CD4-positive, alpha-beta T cell treated with Interleukin-12 subunit alpha and Interleukin-12 subunit beta, for 1 hour (primary cell): ENCODE results near the gene PHF21B.

ENCODE experiments used
- DNase-seq: peaks from one replicate; pipeline ENCODE4 v3.0.0-alpha.2; 2020

The PHF21B gene

DNA sequence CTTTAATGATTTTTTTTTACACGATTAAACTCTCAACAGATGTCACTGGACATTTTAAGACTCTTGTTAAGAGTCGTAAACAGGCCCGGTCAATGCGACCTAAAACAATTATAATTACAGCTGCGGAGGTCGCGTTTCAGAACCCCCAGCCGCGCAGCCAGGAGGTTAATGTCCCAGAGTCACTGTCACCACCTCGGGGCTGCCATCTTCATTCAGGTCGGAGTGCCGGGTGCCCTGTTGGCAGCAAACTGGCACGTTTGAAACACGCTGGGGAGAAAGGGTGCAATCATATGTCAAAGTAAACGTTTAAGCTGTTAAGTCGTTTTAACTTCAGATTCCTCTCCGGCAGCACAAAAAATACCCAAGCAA lies 711 bp upstream of the PHF21B start:
- DNase-seq = no peak

DNA sequence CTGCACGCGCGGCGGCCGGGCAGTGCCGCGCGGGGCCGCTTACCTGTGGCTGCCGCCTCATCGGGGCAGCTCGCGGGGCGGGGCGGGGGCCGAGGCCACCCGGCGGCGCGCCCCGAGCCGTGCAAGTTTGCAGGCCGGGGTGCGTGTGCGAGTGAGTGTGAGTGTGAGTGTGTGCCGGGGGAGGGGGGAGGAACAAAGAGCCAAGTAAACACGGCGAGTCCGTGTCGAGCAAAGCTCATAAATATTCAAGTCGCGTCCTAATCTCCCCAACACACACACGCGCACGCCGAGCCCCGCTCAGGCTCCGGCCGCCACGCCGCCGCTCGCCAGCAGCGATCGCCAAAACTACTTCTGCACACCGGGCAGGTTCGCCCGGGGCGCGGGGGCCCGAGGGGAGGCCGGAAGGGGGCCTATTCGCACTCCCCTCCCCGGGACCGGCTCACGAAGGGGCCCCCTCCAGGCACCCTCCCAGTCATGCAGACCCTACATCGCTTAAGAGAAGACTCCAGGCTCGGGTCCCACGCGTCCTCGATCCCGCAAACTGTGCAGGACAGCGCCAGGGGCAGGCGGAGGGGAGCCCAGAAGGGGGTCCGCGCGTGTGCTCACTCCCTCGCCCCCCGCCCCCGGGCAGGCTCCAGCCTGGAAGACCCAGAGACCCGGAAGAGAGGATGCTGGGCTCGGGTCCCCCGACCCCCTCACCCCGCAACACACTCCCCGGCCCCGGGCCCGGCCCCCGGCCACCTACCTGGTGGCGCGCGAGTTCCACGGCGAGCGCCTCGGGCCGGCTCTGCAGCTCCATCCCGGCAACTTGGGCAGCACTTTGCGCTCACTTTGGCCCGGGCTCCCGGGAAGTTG lies 827 bp downstream of the PHF21B start:
- no peak for DNase-seq

DNA sequence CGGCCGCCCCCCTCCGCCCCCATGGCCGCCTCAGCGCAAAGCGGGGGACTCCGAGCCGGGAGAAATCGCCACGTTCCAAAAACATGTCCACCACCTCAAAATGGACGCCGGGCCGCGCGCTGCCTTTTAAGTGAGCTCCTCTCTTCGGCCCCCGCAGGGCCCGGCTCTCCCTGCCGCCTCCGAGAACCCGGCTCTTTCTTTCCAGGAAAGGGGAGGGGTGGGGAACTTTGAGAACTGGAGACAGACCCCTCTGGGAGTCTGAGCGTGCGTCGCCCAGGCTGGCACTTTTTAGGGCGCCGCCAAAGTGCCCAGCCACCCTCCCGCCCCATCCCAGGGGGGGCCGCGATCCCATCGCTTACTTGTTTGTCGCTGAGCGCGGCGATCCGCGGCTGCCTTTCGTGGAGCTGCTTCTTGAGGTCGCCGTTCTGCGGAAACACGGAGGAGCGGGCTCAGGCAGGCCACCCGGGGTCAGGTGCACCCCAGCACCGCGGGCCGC lies 1.6 kb downstream of the PHF21B start:
- DNase-seq = no peak

DNA sequence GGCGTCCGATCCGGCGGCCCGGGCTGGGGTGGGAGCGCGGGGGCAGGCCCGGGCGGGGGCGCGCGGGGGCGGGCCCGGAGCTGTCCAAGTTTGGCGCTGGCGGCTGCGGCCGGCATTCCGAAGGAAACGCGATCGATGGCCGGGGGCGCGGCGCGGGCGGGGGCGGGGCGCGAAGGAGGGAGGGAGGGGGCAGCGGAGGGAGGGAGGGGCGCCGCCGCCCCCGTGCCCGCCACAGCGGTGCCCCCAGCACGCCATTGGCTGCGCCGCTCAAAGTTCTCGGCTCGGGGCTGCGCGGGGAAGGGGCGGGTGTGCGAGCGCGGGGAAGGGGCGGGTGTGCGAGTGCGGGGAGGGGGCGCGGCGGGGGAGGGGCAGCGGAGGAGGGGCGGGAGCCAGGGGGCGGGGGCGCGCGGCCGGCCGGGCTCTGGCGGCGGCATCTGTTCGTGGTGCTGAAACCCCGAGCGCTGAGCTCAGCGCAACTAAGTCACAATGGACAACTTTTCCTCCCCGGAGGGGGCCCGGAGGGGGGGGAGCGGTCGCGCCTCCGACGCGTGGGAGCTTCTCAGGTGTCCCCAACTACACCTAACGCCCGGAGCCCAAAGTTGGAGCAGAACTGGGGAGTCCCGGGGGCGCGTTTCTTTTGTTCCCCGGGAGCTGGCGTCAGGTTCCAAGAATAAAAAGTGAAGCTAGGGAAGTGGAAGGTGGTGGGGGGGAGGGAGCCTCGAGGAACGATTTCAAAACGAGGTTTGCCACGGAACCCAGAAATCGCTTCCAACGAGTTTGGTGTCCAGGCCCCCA lies 2.2 kb downstream of the PHF21B start:
- no peak for DNase-seq

DNA sequence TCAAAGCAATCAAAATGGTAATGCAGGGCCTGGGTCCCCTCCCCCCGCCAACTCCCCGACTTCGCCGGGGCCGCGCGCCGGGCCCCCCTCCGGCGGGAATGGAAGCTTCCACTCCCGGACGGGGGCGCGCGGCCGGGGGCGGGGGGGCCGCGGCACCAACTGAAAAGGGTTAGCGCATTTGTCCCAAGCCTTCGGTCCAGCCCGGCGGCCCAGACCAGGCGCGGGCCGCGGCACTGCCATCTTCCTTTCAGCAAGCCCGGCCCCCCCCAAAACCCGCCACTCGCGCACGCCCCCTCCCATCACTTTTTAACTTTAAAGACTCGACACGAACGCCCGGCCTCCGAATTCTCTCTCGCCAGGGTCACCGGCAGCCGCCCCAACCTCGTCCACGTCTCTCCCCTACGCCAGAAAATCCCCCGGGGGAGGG lies 2.8 kb downstream of the PHF21B start:
- DNase-seq = no peak

DNA sequence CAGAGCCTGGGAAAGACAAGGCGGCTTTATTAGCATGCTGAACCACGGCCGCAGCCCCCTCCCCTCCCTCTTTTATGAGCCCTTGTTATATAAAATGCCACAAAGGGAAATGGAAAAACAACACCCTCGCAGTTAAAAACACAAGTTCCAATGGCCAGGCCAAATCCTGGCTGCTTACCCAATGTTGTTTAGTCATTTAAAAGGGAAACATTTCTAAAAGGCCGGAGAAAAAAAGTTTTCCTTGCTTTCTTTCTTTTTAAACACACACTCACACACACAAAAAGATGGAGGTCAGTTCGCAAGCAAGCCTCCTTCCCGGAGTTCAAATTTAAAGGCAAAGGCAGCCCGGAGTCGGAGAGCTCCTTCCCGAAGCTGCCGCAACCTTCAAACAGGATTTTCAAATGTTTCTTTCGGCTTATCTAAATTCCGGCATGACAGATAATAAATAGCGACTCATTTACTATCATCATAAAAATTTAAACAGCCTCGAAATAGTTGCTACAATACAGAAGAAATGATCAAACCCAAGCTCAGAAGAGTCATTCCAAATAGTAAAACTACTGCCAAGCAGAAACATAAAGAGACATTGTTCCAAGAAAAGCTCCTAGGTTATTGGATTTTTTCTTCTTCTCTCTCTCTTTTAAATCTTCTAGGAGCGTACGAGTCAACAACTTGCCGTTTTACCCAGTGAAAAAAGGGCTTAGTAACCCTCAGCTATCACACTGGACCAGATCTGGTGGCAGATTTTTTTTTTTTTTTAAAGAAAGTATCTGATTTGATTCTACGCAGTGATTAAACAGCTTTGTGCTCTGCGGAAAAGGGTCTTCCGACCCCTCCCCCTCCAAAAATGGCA lies 3.5 kb downstream of the PHF21B start:
- no peak for DNase-seq

DNA sequence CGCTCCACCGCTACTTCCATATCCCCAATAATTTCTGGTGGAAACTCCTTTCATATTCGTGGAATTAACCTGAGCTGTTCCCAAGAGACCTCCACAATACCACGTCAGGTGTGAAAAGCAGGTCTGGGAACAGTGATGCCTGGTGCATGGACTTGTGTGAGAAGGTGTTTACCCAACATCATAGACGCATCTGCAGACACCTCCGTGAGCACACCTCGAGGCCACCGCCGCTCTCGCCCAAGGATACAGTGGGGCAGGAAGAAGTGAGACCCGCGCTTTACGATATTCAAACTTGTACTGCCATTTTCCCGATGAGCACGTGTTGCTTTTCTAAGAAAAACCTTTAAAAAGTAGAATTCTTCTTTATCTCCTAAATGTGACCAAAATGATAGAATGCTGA lies 8.2 kb downstream of the PHF21B start:
- no peak for DNase-seq

DNA sequence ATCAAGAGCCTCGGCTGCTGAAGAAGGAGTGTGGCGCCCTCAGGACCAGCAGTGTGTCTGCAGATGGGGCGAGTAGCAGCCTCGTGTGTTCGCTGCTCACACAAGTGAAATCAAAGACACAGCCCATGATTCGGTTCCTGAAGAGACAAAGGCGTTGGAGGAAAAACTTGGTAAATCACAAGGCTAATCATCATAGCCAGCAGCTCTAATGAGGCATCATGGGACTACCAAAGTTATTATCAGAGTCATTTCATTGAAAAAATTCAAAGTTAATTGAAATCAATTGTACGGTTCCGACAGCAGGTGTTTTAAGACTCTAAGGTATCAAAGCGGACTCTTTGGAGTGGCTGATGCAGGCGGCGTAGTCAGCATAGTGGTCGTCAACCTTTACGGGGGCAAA lies 9.5 kb downstream of the PHF21B start:
- DNase-seq = no peak

DNA sequence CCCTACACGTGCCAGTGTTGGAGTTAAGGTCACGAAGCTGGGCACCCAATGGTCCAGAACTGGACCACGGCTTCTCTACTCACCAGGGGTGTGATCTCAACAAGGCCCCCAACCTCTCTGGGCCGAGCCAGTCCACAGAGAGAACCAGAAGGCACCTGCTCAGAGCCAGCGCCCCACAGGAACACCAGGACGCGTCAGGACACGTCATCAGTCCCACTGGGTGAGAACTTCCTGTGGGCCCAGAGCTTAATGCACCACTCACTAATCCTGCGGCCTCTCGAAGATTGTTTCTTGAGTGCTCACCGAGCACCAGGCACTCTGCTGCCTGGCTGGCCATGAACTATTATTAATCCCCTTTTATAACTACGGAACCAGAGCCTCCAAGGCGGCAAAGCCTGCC lies 10.1 kb downstream of the PHF21B start:
- no peak for DNase-seq

DNA sequence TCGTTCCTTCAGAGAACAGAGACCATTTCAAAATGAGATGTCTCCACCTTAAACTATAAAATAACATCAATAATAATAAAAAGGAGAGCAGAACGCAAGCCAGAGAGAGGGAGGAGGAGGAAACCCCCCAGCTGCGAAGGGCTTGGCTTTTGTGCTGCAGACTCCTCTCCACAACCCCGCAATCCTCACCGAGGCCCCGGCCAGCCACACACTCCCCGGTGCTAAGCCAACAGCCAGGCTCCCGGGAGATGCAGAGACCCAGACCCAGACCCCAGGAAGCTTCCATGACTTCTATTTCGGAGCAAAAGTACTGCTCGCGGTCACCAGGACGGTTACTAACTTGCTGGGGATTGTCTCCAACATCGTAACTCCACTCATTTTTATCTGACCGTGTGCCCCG lies 10.6 kb downstream of the PHF21B start:
- no peak for DNase-seq

DNA sequence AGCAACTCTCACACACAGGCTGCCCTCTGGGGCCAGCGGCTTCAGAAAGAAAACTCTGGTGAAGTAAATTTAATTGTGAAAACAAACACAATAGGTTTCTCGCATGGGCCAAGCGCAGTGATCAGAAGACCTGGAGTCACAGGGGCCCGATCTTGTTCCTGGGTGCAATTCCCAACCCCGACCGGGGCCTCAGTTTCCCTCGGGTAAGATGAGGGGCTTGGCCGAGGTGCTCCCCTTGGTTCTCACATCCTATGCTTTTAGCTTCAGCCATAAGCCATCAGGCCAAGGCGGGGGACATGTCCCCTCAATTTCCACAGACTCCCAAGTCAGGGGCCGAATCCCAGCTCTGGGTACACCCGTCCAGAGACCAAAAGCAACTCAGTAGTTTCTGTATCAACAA lies 11.5 kb downstream of the PHF21B start:
- no peak for DNase-seq

DNA sequence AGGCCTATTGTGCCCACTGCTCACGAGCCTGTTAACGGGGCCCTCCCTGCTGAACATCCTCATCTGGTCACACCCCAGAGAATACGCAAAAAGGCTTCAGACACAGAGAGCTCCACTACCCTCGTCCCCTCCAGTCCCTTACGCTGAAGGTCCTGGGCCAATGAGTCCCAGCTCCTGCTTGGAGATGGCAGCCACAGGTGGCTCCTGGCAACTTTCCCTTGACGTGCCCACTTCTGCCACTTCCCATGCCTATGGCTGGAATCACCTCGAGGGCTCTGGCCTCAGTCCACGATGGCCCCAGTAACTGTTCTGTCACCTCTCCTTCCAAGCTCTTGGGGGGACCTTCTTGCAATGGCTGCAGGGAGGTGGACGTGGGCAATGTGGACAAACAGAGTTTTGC lies 12.7 kb downstream of the PHF21B start:
- no peak for DNase-seq

DNA sequence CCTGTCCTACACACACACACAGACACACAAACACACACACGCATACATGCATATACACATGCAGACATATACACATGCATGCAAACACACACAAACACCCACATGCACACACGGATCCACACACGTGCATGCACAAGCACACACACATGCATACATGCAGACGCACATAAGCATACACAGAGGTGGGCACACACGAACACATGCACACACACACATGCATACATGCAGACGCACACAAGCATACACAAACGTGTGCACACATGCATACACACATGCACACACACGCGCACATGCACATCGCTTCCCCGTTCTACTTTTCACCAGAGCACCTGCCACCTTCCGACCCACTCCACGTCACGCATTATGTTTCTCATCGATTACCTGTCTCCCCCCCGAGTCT lies 13.2 kb downstream of the PHF21B start:
- no peak for DNase-seq

DNA sequence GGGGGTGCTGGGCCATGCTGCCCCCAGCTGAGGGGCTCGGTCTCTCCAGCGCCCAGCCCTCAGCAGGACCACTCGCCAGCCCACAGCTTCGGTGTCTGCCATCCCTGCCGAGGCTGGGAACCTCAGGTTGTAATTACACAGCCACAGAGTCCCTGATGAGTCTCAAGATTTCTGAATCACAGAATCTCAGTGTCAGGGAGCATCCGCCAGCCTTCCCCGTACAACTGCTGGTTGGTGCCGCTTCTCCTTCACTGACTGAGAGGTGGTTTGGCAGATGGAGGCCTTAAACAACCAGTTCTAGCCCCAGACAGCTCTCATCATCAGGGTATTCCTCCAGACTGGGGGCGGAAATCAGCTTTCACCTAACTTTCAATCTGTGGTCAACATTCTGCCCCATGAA lies 13.7 kb downstream of the PHF21B start:
- no peak for DNase-seq

DNA sequence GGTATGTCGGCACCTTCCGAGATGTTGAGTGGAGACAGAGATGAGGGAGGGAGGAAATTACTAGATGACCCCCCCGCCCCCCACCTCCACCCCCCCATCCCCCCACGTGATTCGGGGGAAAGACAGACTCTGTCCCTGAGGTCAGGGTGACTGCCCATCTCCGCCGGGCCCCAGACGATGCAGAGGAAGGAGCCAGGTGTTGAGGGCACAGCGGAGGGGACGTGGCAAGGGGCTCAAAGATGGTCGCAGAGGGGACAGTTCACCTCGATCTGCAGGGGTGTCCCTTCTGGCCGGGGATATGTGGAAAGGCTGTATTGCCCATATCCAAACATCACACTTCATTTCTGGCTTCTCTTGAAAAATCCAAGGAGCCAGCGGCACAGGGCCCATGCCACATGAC lies 14.1 kb downstream of the PHF21B start:
- DNase-seq = no peak

DNA sequence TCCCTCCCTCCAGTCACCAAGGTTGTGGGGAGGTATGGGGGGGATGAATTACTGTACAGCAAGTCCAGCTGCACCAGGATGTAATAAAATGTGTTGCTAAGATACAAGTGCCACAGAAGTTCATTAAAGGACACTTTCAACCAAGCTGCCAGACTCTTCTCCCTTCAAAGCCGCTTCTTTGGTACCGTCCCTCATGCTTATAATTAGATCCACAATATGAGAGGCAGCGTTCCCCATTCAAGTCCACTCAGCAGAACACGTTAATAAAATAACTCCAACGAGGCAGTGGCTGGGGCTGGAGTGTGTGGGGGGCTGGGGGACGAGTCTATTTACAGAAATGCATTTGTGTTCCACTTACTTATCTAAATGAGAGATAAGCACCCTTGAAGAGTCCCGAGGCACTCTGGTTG lies 14.7 kb downstream of the PHF21B start:
- DNase-seq = no peak

DNA sequence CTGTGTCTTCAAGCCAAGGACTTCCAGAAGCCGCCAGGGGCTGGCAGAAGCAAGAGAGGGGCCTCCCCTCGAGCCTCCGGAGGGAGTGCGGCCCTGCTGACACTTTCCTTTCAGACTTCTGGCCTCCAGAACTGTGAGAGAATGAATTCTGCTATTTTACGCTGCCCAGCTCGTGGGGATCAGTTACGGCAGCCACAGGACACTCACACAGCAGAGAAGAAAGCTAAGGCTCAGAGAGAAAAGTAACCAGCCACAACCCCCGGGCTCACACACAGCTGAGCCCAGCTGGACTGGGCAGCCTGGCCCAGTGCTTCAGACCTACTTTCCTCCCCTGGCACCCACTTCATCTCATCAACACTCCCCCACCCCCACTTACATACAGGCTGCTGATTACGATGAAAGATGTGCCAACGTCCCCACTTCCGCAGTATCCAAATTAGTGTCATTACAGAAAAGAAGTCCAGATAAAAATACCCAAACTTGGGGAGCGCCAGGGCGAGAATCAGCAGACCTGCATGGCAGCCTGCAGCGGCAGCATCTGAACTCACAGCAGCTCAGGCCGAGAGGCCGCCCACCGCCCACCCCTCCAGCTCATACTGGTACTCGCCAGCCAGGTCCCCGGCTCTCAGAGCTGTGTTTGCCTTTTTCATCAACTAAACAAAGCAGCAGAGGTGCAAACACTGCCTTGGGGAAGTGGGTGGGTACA lies 15.3 kb downstream of the PHF21B start:
- no peak for DNase-seq

DNA sequence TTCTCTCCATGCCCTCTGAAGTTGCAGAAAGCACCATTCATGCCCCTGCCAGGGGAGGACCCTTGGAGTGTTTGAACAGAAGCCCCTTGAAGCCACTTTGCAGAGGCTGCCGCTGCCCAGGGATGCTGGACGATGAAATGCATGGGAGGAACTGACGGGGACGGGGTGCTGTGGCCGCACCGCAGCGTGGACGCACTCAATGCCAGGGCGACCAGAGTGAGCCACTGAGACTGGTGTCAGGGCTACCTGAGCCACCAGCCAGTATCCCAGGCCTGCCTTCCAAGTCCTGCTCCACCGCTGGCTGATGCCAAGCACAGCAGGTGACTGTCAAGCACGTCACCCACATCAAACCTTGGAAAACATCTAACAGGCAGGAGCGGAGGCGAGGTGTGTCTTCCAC lies 17.6 kb downstream of the PHF21B start:
- no peak for DNase-seq

DNA sequence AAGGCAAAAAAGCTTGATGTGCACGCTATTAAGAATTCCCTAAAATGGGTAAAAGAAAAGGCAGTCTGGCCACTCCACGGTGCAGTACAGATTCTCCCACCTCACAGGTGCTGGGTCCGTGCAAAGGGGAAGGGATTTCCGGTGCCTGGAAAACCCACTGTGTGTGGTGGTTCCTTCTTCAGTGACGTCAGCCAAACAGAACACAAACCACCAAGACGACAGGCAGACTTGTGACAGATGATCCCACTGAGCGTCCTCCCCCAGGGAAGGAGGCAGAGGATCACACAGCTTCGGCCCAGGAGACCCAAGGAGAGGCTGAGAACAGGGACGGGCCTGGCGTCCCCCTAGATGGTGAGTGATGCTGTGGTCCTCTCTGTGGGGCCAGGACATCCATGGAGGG lies 18.6 kb downstream of the PHF21B start:
- DNase-seq = no peak

DNA sequence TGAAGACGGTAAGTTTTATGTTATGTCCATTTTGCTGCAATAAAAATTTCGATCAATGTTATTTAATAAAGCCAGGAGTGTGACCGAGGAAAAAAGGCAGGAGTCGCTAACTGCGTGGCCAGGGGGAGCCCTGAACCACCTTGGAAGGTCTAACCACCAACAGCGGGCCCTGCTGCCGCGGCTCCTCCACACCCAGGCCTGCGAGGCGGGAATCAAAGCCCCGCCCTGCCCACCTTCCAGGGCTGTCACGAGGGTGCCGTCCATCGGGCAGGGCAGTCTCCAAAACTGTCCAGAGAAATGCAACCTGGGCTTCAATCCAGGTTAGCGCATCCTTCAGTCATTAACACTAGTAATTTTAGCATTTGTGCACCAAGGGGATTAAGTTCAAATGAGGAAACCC lies 19.0 kb downstream of the PHF21B start:
- no peak for DNase-seq

DNA sequence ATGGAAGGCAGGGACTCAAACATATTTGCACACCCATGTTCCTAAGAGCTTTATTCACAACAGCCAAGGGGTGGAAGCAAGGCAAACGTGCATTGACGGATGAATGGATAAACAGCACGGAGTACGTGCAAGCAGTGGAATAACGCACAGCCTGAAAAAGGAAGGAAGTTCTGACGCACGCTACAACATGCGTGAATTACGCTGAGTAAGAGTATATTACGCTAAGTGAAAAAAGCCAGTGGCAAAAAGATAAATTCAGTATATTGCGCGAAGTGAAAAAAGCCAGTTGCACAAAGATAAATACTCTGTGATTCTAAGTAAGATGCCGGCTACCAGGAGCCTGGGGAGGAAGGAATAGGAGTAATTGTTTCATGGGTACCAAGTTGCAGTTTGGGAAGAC lies 19.5 kb downstream of the PHF21B start:
- DNase-seq = no peak

DNA sequence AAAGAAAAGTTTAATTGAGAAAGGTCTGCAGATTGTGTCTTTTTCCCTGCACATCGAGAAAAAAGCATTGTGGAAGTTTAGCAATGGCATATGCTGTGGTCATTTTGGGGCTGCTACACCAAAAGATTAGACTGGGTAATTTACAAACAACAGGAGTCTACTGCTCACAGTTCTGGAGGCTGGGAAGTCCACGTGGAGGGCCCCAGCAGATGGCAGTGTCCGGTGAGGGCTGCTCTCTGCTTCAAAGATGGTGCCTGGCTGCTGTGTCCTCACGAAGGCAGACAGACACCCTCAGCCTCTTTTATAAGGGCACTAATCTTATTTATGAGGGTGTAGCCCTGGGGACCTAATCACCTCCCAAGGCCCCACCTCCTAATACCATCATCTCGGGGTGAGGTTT lies 21.1 kb downstream of the PHF21B start:
- DNase-seq = no peak

DNA sequence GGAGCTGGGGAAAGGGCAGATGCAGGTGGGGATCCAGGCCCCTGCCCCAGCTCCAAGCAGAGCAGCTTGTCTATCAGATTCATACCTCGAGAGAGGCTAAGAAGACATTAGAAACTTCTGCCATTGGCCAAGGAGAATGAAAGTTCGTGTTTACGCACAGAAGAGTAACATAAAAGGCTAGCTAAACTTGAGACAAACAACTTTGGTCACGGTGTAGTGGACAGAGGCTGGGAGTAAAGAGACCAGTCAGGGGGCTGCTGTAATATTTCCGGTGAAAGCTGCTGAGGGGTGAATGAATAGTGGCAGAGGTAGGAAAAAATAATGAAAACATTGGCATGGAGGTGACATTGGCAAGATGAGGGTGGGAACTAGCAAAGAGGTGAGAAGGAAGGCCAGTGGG lies 22.9 kb downstream of the PHF21B start:
- no peak for DNase-seq
